GM12878 (cell line): ENCODE data around the gene DHDDS. TPM values are rescaled to one million over a fixed set of nuclear protein-coding genes. Genes with fewer than 3 reads are reported as not detected.

ENCODE experiments used
- CREM ChIP-seq: IDR thresholded peaks from 2 replicates; pipeline ENCODE4 v1.6.1; 2014; ENCODE audit warnings: antibody characterized with exemption, low read depth
- E2F8 ChIP-seq: fragments of 450-650 bp; IDR thresholded peaks from 2 replicates; pipeline ENCODE4 v1.6.1; 2018; ENCODE audit warnings: mild to moderate bottlenecking, low read depth, moderate library complexity; ENCODE audit not compliant: partially characterized antibody
- HDGF ChIP-seq: fragments of 450-650 bp; IDR thresholded peaks from 2 replicates; pipeline ENCODE4 v1.6.1; 2016; ENCODE audit warnings: antibody characterized with exemption
- JUNB ChIP-seq: IDR thresholded peaks from 2 replicates; pipeline ENCODE4 v1.6.1; 2016; ENCODE audit warnings: antibody characterized with exemption, mild to moderate bottlenecking
- MEF2A ChIP-seq: IDR thresholded peaks from 2 replicates; pipeline ENCODE4 v1.6.1; 2011; ENCODE audit warnings: low read depth, mild to moderate bottlenecking, low read length, moderate library complexity; ENCODE audit not compliant: insufficient read depth
- MYB ChIP-seq: fragments of 150-350 bp; IDR thresholded peaks from 2 replicates; pipeline ENCODE4 v1.6.1; 2014; ENCODE audit warnings: mild to moderate bottlenecking, low read depth, low read length, borderline replicate concordance
- NFIC ChIP-seq: IDR thresholded peaks from 2 replicates; pipeline ENCODE4 v1.6.1; 2012; ENCODE audit warnings: low read depth, mild to moderate bottlenecking, inconsistent platforms, low read length, moderate library complexity
- NFYB ChIP-seq: IDR thresholded peaks from 2 replicates; pipeline ENCODE4 v1.6.1; 2011; ENCODE audit warnings: low read depth, mild to moderate bottlenecking, low read length, improper control_type of control experiment, moderate library complexity; ENCODE audit not compliant: insufficient read depth
- NR2F1 ChIP-seq: fragments of 450-650 bp; conservative IDR thresholded peaks from 2 replicates; pipeline ENCODE4 v1.6.1; 2017; ENCODE audit warnings: mild to moderate bottlenecking
- PBX3 ChIP-seq: IDR thresholded peaks from 2 replicates; pipeline ENCODE4 v1.6.1; 2011; ENCODE audit warnings: mild to moderate bottlenecking, low read depth, low read length, moderate library complexity; ENCODE audit not compliant: insufficient replicate concordance
- POLR2AphosphoS5 ChIP-seq: IDR thresholded peaks from 2 replicates; pipeline ENCODE4 v1.6.1; 2011; ENCODE audit warnings: mild to moderate bottlenecking, low read length, inconsistent platforms
- RAD21 ChIP-seq: IDR thresholded peaks from 2 replicates; pipeline ENCODE4 v1.6.1; 2011; ENCODE audit warnings: mild to moderate bottlenecking, low read depth, low read length, moderate library complexity; ENCODE audit not compliant: insufficient read depth
- SMAD1 ChIP-seq: fragments of 450-650 bp; IDR thresholded peaks from 2 replicates; pipeline ENCODE4 v1.6.1; 2018; ENCODE audit warnings: mild to moderate bottlenecking, low read depth; ENCODE audit not compliant: partially characterized antibody
- SMC3 ChIP-seq: IDR thresholded peaks from 2 replicates; pipeline ENCODE4 v1.6.1; 2011; ENCODE audit warnings: low read length, improper control_type of control experiment, borderline replicate concordance
- SRF ChIP-seq, 2 experiments: IDR thresholded peaks; 2 replicates each; pipeline ENCODE4 v1.6.1; 2011; ENCODE audit warnings: low read depth in 2 of 2, low read length in 2 of 2, mild to moderate bottlenecking in 1 of 2, moderate library complexity in 1 of 2
- SUZ12 ChIP-seq: fragments of 200-600 bp; sonication (generic); IDR thresholded peaks from one replicate; pipeline ENCODE4 v1.6.1; 2018; ENCODE audit warnings: antibody characterized with exemption, mild to moderate bottlenecking; ENCODE audit not compliant: unreplicated experiment
- TAF1 ChIP-seq: IDR thresholded peaks from 2 replicates; pipeline ENCODE4 v1.6.1; 2011; ENCODE audit warnings: mild to moderate bottlenecking, low read depth, low read length, borderline replicate concordance
- TCF12 ChIP-seq: IDR thresholded peaks from 2 replicates; pipeline ENCODE4 v1.6.1; 2011; ENCODE audit warnings: low read depth, mild to moderate bottlenecking, low read length
- USF1 ChIP-seq: IDR thresholded peaks from 2 replicates; pipeline ENCODE4 v1.6.1; 2011; ENCODE audit warnings: borderline replicate concordance, low read depth, mild to moderate bottlenecking, moderate library complexity, mixed read lengths, low read length; ENCODE audit not compliant: insufficient read depth; ENCODE audit errors: extremely low read length
- ZNF687 ChIP-seq: fragments of 450-650 bp; IDR thresholded peaks from 2 replicates; pipeline ENCODE4 v1.6.1; 2017; ENCODE audit warnings: mild to moderate bottlenecking, moderate library complexity
- polyA plus RNA-seq, 11 experiments: library from polyadenylated mRNA; depleted of rRNA in 4 of 11; unstranded in 6 of 11; stranded (reverse) in 5 of 11; fragments of >200 nt; fragmentation: Nextera tagmentation in 4 of 11; fragmentation: Illumina TruSeq in 1 of 11; extraction: Ambion mirVana in 4 of 11; extraction: Trizol in 1 of 11; gene quantifications; 1 replicate in 1 of 11; 2 replicates in 10 of 11; pipeline versions ENCODE4 v1.2.1 to v1.2.3, GENCODE V29; 2011 to 2016; ENCODE audit warnings: inconsistent platforms in 2 of 11, missing spikeins in 2 of 11, low read depth in 1 of 11
- total RNA-seq, 4 experiments: library from RNA; depleted of rRNA in 3 of 4; stranded (reverse); fragments of >200 nt in 3 of 4; fragmentation: Illumina TruSeq in 1 of 4; extraction: Trizol in 1 of 4; gene quantifications; 2 replicates each; pipeline versions ENCODE4 v1.2.1 to v1.2.3, GENCODE V29; 2013 to 2021

Gene DHDDS
- total and polyA plus RNA-seq, 10 of the 15 experiments (the other 5 are each of a cell fraction or from before 2014, with no cell fraction given): 22.7 to 47.5 (median 36.4) TPM

DNA sequence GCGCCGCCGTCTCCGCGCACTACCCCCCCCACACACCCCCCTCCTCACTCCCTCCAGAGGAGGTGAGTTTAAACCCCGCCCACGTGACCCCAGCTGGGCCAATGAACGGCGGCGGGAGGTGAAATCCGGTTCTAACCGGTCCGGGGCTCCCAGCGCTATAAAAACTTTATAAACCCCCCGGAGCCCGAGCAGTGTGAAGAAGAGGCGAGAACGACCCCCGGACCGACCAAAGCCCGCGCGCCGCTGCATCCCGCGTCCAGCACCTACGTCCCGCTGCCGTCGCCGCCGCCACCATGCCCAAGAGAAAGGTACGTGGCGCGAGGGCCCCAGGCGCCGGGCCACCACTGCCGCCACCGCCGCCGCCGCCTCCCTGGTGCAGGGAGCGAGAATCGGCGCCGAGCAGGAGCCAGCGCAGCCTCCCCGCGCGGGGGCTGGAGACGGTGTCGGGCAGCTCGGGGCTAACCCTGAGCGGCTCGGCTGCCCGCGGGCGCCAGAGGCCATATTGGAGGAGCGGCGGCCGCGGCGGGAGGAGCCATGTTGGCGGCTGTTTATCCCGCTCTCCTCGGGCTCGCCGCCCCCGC is 40.3 kb downstream of the DHDDS start, which contains the start of gene HMGN2 (continued):
- TF ChIP-seq ZNF687 (peak; percentile 64), SMC3 (no peak), USF1 (peak; percentile 87), NFIC (no peak), NR2F1 (peak; percentile 59), RAD21 (no peak), HDGF (no peak), MYB (no peak), MEF2A (no peak), PBX3 (no peak), E2F8 (no peak), NFYB (peak; percentile 90), SRF (IDR thresholded peaks at IDR 0.05; ENCODE audit: low read depth in 2 of 2, low read length in 2 of 2) (no peak), SMAD1 (no peak), JUNB (no peak), CREM (no peak), POLR2AphosphoS5 (peak; percentile 80), SUZ12 (no peak), TAF1 (0 out of 2 replicates have a peak, but pooled peaks have one; percentile 57), TCF12 (no peak)
